Stimulated activated CD4-positive, alpha-beta T cell treated with anti-CD3 and anti-CD28 coated beads, Interleukin-2, amount 100 ng/mL, for 48 hours (primary cell): ENCODE results near the gene RPTOR.

Experiments used
- DNase-seq, 2 donors: peaks; one replicate each; pipeline ENCODE4 v3.0.0-alpha.2; 2020

The RPTOR gene

DNA sequence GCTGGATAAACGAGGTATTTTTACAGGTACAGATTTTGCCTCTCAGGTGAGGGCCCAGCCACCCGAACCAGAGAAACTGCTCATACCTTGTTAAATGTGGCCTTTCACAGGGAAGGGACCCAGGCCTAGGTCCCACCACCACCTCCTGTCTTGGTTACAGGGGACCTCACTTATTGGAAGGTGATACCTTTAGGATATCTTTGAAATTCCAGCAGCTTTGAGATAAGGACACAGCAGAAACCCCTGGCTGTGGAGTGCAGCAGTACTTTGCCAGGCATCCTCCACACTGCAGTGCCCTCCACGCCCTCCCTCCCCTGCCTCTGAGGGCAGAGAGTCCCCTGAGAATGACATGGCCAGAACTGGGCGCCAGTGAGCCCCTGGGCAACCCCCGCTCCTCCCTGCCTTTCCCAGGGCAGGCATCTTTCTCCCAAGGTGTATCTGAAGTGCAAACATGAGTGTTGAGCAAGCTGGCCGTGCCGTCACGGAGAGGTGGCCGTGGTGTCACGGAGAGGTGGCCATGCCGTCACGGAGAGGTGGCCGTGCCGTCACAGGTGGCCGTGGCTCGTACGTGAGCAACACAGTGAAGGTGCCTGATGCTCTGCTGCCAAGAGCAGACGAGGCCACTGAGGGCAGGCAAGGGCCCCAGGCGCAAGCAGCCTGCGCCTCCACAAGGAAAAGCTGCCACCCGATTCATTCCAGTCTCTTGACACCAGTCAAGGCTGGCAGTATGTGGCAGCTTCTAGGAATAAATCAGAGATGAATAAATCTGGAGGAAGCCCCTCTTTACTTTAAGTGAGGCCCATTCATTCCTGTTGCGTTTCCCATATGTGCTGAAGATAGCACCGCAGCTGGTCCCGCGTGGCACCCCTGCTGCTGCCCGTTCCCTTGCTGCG, 312.5 kb downstream of the RPTOR start:
- no peak for DNase-seq

DNA sequence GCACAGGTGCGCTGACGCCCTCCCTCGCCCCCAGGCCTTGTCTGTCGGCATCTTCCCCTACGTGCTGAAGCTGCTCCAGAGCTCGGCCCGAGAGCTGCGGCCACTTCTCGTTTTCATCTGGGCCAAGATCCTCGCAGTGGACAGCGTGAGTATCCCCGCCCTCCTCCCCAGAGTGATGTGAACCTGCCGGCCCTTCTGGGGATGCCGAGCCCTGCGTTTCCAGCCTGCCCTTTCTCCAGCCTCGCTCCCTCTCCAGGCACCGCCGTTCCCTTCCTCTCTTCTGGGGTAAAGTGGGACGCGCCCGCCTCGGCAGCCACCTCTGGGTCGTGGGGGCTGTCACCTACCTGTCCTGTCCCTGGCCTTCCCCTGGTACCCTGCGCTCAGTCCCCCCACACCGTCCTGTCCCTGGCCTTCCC, 313.1 kb downstream of the RPTOR start:
- no peak for DNase-seq

DNA sequence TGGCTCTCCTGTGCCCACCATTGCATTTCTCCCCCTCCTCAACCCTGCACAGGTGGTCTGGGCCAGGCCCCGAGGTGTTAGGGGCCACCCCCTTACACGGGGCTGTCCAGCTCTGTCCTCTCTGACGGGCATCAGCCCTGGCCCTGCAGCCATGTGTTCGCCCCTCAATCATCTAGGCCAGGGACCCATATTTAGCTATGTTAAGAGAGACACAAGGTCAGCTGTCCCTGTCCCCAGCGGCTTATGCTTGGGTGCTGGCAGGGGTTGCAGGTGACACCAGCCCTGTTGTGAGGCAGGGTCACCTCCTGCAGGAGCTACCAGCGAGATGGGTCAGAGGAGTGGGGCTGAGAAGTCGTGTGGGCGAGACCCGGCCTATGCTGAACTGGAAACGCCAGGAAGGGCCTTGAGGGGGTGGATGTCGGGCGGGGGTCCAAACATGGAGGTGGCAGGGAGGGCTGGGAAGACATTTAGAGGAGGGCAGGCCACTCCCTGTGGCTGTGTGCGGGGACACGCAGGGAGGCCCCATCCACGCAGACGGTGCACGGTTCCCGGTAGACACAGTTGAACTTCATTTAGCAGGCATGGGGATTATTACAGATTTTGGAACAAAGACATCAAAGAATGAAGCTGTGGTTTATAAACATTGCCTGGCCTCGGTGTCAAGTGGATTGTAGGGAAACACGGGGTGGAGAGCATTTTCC, 313.8 kb downstream of the RPTOR start:
- no peak for DNase-seq

DNA sequence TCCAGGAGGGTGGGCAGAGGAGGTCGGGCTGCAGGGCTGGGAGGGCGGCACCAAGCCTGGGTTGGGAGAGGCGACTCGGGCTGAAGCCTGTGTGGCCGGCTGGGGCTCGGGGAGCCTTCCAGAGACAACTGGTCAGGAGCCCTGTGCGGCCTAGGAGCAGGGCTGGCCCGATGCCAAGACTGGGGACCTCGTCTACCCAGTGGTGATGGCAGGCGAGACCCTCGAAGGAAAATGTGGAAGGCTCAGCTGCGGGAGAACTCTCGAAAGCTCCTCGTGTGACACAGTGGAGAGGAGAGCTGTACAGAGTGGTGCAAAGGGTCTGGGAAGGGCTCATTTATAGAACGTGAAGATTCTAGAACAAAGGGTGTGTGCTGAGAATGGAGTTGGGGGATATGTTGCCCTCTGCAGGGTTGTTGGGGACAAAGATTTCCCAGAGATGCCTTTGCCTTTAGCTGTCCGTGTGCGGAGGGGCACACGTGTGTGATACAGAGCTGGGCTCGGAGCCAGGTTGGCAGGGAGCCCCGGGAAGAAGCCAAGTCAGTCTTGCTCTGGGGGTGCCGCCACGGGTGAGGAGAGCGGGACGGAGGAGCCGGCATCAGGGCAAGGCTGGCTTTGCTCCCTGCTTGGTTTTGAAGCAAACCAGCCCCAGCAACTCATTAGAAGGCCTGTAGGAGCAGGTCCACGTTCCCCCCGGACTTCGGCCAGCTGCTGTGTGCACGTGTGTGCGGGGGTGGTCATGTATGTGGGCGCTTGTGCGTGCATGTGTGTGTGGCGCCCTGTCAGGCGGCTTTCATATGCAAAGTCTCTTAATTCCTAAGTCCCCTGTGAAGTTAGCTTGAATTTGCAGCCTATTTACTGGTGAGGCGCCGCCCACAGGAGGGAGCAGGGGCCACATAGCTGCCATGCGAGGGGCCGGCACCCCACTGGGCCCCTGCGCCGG, 314.6 kb downstream of the RPTOR start:
- no peak for DNase-seq

DNA sequence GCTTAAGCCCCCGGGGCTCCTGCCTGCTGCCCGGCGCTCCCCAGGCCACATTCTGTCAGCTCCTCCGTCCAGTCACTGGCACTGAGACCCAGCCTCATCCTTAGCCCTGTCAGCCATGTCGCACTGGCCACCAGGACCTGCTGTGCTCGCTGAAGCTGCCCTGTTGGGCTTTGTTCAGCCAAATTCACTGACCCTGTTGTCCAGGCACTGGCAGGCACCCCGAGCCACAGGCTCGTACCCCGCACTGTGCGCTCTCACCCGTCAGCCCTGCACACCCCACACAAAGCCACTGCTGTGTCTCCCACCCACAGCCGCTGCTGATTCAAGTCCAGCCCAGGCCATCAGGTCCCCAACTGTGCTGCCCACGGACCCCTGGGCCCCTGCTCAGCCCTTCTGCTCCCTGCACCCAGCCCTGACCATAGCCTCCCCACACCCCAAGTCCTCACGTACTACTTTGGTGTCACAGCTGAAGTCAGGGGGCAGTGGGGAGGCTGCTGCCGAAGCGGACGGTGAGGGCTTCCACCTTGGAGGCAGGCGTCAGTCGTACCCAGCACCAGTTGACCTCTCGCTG, 315.5 kb downstream of the RPTOR start:
- DNase-seq = no peak

DNA sequence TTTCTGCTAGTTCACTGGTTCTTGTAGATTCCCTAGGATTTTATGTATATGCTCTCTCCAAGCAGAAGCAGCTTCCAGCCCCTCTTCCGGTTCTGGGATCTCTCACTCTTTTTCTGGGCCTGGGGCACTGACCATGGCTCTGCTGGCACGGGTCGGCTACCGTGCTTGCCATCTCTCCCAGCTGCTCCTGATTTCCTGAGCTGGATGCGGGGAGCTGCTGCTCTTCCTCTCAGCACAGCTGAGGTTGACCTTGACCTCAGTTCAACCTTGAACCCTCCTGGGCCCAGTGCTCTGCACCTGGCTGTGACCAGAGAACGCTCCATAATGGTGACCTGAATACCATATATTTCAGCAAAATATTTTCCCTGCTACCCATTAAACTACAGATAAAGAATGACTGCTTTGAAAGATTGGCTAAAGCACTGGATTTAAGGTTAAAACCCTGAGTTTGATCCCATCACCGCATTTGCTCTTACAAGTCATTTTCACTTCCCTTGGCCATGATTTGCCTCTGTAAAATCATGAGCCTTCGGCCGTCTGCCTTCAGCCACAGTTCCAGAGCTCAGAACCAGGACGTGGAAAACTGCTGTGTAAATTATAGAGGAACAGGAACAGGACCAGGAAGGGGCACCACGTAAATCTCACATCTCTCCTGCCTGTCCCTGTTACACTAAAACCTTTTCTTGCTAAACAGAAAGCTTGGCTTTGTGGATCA, 316.2 kb downstream of the RPTOR start:
- DNase-seq = no peak

DNA sequence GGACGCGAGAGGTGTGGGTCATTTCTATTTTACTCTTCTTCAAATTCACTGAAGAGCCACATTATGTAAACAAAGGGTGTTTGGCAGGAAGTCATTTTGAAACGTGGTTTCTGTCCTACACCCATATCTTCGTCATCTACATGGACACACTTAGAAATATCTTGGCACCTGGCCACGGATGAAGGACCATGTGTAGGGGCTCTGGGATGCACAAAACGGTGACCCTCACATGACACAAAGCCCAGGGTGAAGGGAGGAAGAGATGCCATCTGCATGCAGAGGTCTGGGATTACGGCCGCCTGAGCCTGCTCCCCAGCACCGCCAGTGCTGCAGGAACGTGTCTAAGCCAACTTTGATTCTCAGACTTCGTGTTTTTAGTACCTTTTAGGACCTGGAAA, 316.8 kb downstream of the RPTOR start:
- DNase-seq = no peak

DNA sequence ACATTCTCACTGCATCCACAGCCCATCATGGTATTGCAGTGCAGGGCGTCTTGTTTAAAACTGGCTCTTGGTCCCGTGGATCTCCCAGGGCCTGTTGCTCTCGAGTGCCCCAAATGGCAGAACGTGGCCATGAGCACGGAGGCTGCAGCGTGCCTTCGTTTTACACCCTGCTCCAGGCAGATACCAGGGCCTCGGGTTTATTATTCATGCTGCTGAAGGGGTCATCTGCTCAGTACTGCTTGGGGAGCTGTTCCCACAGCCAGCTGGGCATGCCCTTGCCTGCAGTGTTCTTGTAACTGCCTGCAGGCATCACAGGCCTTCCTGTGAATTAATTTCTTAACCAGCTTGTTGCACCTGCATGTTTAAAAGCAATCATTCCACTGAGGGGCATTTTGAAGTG, 317.3 kb downstream of the RPTOR start:
- peak in 1 of 2 donors; percentile 43 for DNase-seq

DNA sequence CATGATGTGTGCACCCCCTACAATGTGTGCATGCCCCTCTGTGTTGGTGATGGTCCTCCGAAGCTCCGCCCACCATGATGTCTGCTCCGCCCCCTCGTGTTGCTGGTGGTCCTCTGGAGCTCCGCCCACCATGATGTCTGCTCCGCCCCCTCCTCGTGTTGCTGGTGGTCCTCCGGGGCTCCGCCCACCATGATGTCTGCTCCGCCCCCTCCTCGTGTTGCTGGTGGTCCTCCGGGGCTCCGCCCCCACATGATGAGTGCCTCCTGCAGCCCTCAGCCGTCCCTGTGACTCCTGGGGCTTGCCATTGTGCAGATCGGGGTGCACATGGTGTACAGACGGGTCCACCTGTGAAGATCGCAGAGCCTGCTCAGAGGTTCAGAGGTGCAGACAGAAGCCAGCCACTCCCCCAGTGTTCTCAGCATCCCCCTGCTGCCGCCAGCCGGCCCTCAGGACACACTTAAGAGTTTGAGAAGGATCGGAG, 317.9 kb downstream of the RPTOR start:
- DNase-seq = no peak

DNA sequence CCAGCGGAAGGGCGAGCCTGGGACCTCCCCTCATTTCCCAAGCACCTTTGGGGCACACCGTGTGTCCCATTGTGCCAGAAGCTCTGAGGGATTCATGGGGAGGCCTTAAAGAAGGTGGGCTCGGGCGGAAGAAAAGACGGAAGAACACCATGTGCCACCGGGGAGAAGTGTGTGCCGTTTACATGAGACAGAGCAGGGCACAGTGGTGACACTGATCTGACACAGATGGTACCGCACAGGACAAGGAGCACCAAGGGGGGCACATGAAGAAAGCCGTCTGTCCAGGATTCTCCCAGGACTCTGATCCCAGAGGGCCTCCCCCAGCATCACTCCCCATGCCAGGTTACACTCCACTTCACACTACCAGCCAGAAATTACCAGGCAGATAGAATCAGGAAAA, 318.3 kb downstream of the RPTOR start:
- no peak for DNase-seq

DNA sequence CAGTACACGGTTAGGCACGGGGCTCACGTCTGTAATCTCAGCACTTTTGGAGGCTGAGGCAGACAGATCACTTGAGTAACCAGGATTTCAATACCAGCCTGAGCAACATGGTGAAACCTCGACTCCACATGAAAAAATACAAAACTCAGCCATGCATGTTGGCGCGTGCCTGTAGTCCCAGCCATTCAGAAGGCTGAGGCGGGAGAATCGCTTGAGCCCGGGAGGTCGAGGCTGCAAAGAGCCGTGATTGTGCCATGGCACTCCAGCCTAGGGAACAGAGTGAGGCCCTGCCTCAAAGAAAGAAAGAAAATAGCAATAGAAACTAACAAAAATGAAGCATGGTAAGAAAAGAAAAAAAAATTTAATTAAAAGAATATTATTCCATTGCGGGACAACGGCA, 319.0 kb downstream of the RPTOR start:
- no peak for DNase-seq

DNA sequence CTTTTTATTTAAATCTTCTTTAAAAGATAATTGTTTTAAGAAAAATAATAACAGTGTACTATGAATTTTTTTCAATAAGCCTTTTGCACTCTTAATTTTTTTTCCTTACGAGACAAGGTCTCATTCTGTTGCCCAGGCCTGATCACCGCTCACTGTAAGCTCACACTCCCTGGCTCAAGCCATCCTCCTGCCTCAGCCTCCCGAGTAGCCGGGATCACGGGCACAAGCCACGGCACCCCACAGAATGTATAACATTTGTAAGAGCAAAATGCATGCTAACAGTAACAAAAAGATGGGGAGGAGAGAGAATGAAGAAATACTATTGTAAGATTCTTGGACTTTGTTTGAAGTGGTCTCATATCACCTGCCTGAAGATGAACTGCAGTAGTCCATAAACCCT, 320.1 kb downstream of the RPTOR start:
- DNase-seq = no peak

DNA sequence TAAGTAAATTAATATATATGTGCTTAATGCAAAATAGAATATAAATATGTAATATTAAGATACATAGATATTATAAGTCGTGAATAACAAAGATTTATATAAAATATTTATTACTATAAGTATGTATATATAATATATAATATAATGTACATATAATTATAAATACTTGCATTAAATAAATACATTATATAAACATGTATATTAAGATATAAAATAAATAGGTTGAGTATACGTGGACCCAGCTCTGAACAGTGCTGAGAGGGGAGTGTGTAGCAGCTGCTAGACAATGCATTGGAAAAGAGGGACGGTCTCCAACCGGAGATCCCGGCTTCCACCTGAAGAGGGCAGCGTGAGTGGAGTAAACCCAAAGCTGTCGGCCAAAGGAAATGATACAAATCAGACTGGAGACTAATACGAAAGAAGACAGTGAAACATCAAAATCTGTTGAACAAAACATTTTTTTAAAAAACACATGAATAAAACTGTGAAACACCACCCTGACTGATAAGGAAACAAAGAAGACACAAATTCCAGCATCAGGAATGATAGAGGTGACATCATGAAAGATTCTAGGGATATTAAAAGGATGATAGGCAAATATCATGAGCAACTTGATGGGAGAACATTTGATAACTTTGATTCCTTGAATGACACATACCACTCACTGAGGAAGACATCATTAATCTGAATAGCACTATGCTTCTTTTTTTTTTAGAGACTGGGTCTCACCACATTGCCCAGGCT, 321.6 kb downstream of the RPTOR start:
- peak; percentile 65 to 75 for DNase-seq

DNA sequence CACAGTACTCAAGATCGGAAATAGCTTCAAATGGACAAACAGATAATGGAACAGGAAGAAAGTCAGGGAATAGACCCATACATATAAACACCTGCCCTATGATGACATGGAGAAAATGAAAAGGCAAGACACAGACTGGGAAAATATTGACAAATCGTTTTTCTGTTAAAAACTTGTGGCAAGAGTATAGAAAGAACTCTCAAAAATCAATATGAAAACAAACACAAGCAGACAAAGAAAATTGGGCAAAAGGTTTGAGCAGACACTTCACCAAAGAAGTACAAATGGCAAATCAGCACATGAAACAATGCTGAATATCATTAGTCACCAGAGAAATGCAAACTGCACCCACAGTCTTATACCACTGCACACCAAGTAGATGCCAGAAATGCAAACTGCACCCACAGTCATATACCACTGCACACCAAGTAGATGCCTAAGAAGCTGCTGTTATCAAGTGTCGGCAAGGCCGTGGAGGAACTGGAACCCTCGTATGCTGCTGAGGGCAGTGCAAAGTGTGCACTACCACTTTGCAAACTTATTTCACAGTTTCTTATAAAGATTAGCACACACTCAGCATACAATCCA, 323.5 kb downstream of the RPTOR start:
- no peak for DNase-seq

DNA sequence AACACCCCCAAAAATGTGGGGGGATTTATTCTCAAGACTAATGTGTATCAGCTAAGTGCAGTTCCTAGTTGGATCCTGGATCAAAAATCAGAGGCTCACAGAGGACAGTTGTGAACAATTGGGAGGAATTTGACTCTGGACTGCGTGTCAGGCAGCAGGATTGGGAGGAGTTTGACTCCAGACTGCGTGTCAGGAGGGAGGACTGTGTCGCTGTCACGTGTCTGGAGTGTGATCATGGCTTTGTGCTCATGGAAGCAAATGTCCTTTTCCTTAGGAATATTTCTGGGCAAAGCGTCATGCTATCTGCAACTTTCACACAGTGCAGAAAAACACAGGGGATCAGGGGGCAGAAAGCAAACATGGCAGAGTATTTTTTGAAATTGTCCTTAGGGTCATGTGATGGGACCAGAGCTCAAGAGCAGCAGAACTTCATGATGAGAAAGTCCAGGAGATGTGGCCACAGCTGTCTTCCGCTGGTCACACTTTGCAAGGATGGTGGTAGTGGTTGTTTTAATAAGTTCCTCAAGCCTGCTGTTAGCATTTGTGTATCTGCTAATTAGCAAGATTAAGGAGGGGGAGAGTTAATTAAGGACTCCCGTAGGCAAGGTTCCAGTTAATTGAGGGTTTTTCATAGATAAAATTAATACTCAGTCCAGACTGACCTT, 325.0 kb downstream of the RPTOR start:
- no peak for DNase-seq

DNA sequence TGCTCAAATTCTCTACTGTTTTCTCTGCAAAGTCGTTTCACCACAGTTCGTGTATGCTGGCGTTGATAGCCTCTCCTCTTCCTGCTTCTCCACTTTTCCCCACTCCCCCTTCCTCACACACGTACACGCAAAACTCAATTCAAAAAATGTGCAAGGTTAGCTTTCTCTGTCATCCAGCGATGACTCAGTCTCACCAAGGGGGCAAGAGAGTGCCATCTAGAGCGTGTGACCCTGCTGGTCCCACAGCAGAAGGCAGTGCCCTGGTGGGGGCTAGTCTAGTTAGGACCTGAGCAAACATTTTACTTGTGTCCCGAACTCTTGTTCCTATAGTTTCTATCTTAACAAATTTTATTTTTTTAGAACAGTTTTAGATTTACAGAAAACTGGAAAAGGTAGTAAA, 325.8 kb downstream of the RPTOR start:
- DNase-seq = no peak

DNA sequence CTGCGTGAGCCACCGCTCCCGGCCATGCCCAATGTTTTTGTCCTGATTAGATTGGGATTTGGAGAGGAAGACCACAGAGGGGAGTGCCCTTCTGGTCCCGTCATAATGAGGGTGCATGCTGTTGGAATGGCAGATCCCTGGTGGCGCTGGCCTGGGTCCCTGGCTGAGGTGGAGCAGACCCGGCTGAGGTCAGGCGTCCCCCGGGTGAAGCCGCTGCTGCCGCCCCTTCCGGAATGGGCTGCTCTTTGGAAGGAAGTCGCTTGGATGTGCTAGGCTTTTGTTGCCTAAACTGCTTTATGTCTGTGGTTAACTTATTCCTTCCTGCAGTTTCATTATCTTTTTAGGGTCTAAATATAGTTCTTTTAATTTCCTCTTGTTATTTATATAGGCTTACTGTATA, 326.7 kb downstream of the RPTOR start:
- DNase-seq = no peak

DNA sequence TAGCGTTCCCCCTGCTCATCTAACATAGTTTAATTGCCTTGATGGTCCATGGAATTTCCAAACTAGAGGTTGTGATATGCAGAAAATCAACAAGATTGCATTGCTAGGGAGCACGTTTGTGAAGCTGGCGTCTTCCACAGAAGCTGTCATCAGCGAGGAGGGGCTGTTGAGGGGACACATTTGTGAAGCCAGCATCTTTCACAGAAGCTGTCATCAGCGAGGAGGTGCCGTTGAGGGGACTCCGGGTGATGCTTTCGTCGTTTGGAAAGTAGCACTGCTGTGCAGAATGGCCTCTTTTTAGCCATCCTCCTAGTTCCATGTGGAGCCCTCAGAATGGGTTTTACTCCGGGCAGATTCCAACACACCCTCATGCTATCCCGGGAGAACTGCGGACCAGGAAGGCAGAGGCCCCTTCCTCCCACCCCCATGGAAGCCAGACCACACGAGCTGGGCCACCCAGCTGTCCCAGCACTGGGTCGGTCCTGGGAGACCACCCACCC, 327.4 kb downstream of the RPTOR start:
- no peak for DNase-seq

DNA sequence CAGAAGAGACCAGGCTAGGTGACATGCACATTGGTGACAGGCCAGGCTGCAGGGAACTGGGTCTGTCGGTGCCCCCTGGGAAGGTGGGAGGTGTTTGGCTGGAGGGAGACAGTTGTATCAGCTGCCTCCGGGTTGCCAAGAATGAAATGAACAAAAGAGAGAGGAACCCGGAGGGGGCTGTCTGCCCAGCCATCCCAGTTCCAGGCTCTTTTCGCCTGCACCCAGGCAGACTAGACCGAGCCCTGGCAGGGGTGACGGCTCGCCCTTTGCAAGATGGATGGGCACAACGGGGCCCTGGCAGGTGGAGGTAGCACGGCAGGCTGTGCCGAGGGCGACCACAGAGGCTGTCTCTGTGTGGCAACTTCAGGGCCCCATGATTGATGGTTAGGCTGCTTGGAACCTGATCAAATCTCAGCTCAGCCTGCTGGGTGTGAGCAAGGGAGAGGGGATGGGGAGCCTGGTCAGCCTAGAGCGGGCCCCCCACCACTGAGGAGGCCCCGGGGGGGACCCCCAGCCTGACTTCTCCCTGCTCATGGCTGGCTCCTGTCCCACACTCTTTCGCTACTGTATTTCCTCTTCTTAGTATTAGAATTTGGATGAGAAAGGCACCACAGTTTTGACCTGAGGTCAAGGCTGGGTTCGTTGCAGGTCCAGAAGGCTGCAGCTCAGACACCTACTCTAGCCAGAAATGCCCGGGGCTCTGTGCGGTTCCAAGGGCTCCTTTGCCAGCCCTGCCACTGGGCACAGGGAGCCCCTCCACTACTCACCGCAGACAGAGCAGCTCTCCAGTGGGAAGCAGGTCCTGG, 328.1 kb downstream of the RPTOR start:
- DNase-seq = no peak
